Loucy (cell line): ENCODE results near the gene AHR.

Experiments
- H2AFZ ChIP-seq: fragments of 200-600 bp; sonication (generic); 2 replicates; pipeline ENCODE4 v1.6.0; 2016; ENCODE audit warnings: antibody characterized with exemption, mild to moderate bottlenecking, low read length, moderate library complexity
- H3F3A ChIP-seq: fragments of 200-600 bp; 2 replicates; pipeline ENCODE4 v1.6.0; 2016; ENCODE audit warnings: antibody characterized with exemption, low read depth, mild to moderate bottlenecking
- H3K27me3 ChIP-seq: fragments of 200-600 bp; sonication (generic); 2 replicates; pipeline ENCODE4 v1.6.1; 2014; ENCODE audit warnings: low read length, mild to moderate bottlenecking; ENCODE audit not compliant: insufficient read depth, poor library complexity, severe bottlenecking
- H3K36me3 ChIP-seq: fragments of 200-600 bp; sonication (generic); 2 replicates; pipeline ENCODE4 v1.6.1; 2016; ENCODE audit warnings: low read length; ENCODE audit not compliant: insufficient read depth
- H3K4me1 ChIP-seq: fragments of 200-600 bp; sonication (generic); 2 replicates; pipeline ENCODE4 v1.5.1; 2014; ENCODE audit warnings: low read length, mild to moderate bottlenecking; ENCODE audit not compliant: insufficient read depth, poor library complexity, severe bottlenecking
- H3K4me2 ChIP-seq: fragments of 200-600 bp; sonication (generic); 2 replicates; pipeline ENCODE4 v1.6.0; 2014; ENCODE audit warnings: antibody characterized with exemption, low read length, low read depth, mild to moderate bottlenecking; ENCODE audit not compliant: poor library complexity, severe bottlenecking
- H3K4me3 ChIP-seq: fragments of 200-600 bp; sonication (generic); 2 replicates; pipeline ENCODE4 v1.5.1; 2014; ENCODE audit warnings: low read length, mild to moderate bottlenecking, mixed read lengths; ENCODE audit not compliant: poor library complexity, severe bottlenecking
- H3K79me2 ChIP-seq: fragments of 200-600 bp; sonication (generic); 2 replicates; pipeline ENCODE4 v1.6.1; 2014; ENCODE audit warnings: low read length; ENCODE audit not compliant: insufficient read depth
- H3K9ac ChIP-seq: fragments of 200-600 bp; sonication (generic); 2 replicates; pipeline ENCODE4 v1.6.0; 2014; ENCODE audit warnings: mild to moderate bottlenecking, low read depth, low read length, moderate library complexity; ENCODE audit not compliant: poor library complexity, severe bottlenecking
- H3K9me2 ChIP-seq: fragments of 200-600 bp; sonication (generic); replicated peaks from 2 replicates; pipeline ENCODE4 v1.6.1; 2016; ENCODE audit warnings: low read depth, low read length, mixed read lengths
- H3K9me3 ChIP-seq: fragments of 200-600 bp; sonication (generic); 2 replicates; pipeline ENCODE4 v1.6.1; 2014; ENCODE audit warnings: mild to moderate bottlenecking, antibody characterized with exemption, low read length, low read depth; ENCODE audit not compliant: insufficient read depth
- H4K20me1 ChIP-seq: fragments of 200-600 bp; sonication (generic); 2 replicates; pipeline ENCODE4 v1.6.0; 2014; ENCODE audit warnings: antibody characterized with exemption, low read length, mild to moderate bottlenecking; ENCODE audit not compliant: insufficient read depth, poor library complexity, severe bottlenecking
- EZH2phosphoT487 ChIP-seq: fragments of 200-600 bp; IDR thresholded peaks from 2 replicates; pipeline ENCODE4 v1.6.1; 2018; ENCODE audit warnings: antibody characterized with exemption, mild to moderate bottlenecking, moderate library complexity, borderline replicate concordance
- TF ChIP-seq, protein P1 (sequence below): fragments of 200-600 bp; sonication (generic); conservative IDR thresholded peaks from 2 replicates; pipeline ENCODE4 v1.5.1; 2014; ENCODE audit warnings: mild to moderate bottlenecking, antibody characterized with exemption, low read length

Gene AHR

GRCh38 chr7:17307000-17307399 is 8.5 kb downstream of the AHR start:
- H3K9me3 ChIP-seq: no peaks in the 10 kb centered on the region
- no peak overlapping the region for H3K4me2 ChIP-seq
- H2AFZ ChIP-seq: 0 out of 2 replicates have a peak overlapping the region, but pooled peaks have one; percentile 53
- H3K4me1 ChIP-seq: peaks cover 14% of the 10 kb centered on the region
- no peaks in the 10 kb centered on the region for H3F3A ChIP-seq
- no peaks in the 10 kb centered on the region for H3K9me2 ChIP-seq
- no peak overlapping the region for H3K4me3 ChIP-seq
- H4K20me1 ChIP-seq: no peaks in the 10 kb centered on the region
- no peaks in the 10 kb centered on the region for H3K27me3 ChIP-seq
- no peaks in the 10 kb centered on the region for H3K36me3 ChIP-seq
- no peaks in the 10 kb centered on the region for H3K79me2 ChIP-seq
- H3K9ac ChIP-seq: no peak overlapping the region
- no peak for TF ChIP-seq EZH2phosphoT487
- TF ChIP-seq, protein P1, sequence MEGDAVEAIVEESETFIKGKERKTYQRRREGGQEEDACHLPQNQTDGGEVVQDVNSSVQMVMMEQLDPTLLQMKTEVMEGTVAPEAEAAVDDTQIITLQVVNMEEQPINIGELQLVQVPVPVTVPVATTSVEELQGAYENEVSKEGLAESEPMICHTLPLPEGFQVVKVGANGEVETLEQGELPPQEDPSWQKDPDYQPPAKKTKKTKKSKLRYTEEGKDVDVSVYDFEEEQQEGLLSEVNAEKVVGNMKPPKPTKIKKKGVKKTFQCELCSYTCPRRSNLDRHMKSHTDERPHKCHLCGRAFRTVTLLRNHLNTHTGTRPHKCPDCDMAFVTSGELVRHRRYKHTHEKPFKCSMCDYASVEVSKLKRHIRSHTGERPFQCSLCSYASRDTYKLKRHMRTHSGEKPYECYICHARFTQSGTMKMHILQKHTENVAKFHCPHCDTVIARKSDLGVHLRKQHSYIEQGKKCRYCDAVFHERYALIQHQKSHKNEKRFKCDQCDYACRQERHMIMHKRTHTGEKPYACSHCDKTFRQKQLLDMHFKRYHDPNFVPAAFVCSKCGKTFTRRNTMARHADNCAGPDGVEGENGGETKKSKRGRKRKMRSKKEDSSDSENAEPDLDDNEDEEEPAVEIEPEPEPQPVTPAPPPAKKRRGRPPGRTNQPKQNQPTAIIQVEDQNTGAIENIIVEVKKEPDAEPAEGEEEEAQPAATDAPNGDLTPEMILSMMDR: no peak

DNA sequence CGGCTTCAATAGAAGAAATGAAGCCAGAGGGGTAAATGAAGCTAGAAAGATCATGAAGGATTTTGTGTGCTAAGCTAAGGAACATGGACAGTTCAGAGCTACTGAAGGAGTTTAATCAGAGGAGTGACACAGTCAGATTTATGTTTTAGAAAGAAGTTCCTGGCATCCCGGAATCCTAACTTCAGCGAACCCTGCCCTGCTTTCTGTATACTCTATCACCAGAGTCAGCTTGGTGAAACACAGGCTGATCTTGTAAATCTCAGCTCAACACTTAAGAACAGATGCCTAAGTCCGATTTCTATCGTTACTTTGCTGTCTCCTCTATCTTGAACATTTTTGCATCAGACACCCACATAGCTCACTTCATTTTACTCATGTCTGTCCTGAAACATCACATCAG is 9.1 kb downstream of the AHR start:
- no peaks in the 10 kb centered on the region for H3K9me3 ChIP-seq
- H4K20me1 ChIP-seq: no peaks in the 10 kb centered on the region
- TF ChIP-seq EZH2phosphoT487: no peak
- TF ChIP-seq, protein P1: no peak
- no peaks in the 10 kb centered on the region for H3K79me2 ChIP-seq
- H3K4me2 ChIP-seq: no peak overlapping the region
- no peak overlapping the region for H3K4me3 ChIP-seq
- no peak overlapping the region for H2AFZ ChIP-seq
- peaks cover 11% of the 10 kb centered on the region for H3K4me1 ChIP-seq
- no peaks in the 10 kb centered on the region for H3K27me3 ChIP-seq
- H3K9me2 ChIP-seq: no peaks in the 10 kb centered on the region
- H3F3A ChIP-seq: no peaks in the 10 kb centered on the region
- H3K9ac ChIP-seq: no peak overlapping the region
- no peaks in the 10 kb centered on the region for H3K36me3 ChIP-seq

DNA sequence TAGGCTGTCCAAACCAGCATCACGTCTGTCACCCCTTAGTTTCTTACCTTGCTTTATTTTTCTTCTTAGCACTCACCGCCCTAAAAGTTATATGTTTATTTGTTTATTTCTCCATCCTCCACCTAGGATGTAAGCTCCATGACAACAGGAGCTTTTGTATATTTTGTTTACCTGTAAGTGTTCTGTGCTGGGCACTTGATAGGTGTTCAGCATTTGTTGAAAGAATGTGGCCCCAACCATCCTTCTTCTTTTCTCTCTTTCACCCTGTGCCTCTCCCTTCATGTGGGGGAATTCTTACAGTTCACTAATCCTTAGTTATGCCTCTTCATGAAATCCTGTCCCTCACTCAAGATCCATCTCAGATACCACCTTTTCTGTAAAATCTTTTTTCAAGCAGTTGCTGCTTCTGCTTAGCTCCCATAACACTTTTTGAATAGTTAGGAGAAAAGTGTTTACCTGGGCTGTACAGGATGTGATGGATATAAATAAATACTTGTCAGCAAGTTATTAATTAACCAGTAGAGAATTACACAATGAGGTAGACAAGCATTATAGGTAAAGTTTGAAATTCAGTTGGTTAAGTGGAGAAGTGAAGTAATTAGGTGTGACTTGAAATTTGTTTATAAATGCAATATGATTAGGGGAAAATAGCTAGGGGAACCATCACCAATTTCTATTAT is 9.7 kb downstream of the AHR start:
- no peaks in the 10 kb centered on the region for H3K79me2 ChIP-seq
- no peak overlapping the region for H2AFZ ChIP-seq
- no peak overlapping the region for H3K9ac ChIP-seq
- H3K9me3 ChIP-seq: no peaks in the 10 kb centered on the region
- no peaks in the 10 kb centered on the region for H3F3A ChIP-seq
- H3K4me3 ChIP-seq: no peak overlapping the region
- H3K4me2 ChIP-seq: no peak overlapping the region
- H3K4me1 ChIP-seq: peaks cover 11% of the 10 kb centered on the region
- no peaks in the 10 kb centered on the region for H3K9me2 ChIP-seq
- H3K36me3 ChIP-seq: no peaks in the 10 kb centered on the region
- H3K27me3 ChIP-seq: no peaks in the 10 kb centered on the region
- no peaks in the 10 kb centered on the region for H4K20me1 ChIP-seq
- TF ChIP-seq, protein P1: no peak
- no peak for TF ChIP-seq EZH2phosphoT487
